Measurements from ENCODE around the gene USP2.

The USP2 gene

GRCh38 chr11:119341222-119342022, 40.1 kb downstream of the USP2 start:
- no peak for DNase-seq (ENCODE audit: low read depth)

GRCh38 chr11:119340335-119341221, 40.9 kb downstream of the USP2 start, which contains the start of gene C1QTNF5:
C1QTNF5 (minus strand) TSS chr11:119340883; CDS start chr11:119340397, 486 bp downstream.
- DNase-seq (ENCODE audit: low read depth): no peak

GRCh38 chr11:119339589-119340334, 41.7 kb downstream of the USP2 start:
- no peak for DNase-seq (ENCODE audit: low read depth)

- no peak for DNase-seq (ENCODE audit: low read depth)
Measured at GRCh38 chr11:119338965-119339588, 42.4 kb downstream of the USP2 start.

- peak; percentile 58 for DNase-seq (ENCODE audit: low read depth)
Measured at GRCh38 chr11:119338318-119338890, 43.1 kb downstream of the USP2 start.

- DNase-seq (ENCODE audit: low read depth): no peak
Measured at GRCh38 chr11:119337581-119338317, 43.7 kb downstream of the USP2 start.

- no peak for DNase-seq (ENCODE audit: low read depth)
Measured at GRCh38 chr11:119336744-119337469, 44.6 kb downstream of the USP2 start.

GRCh38 chr11:119335655-119336543, 45.6 kb downstream of the USP2 start:
- no peak for DNase-seq (ENCODE audit: low read depth)

GRCh38 chr11:119335091-119335654, 46.3 kb downstream of the USP2 start:
- DNase-seq (ENCODE audit: low read depth): no peak

- peak; percentile 91 for DNase-seq (ENCODE audit: low read depth)
Measured at GRCh38 chr11:119334174-119334930, 47.1 kb downstream of the USP2 start, which contains the start of gene RNF26. RNF26 (plus strand) TSS chr11:119334527; CDS start chr11:119335123, 596 bp downstream.

- no peak for DNase-seq (ENCODE audit: low read depth)
Measured at GRCh38 chr11:119332111-119332765, 49.3 kb downstream of the USP2 start.

GRCh38 chr11:119330237-119330636, 51.3 kb downstream of the USP2 start:
- DNase-seq (ENCODE audit: low read depth): no peak

- no peak for DNase-seq (ENCODE audit: low read depth)
Measured at GRCh38 chr11:119329320-119329719, 52.2 kb downstream of the USP2 start.

- no peak for DNase-seq (ENCODE audit: low read depth)
Measured at GRCh38 chr11:119324189-119324588, 57.3 kb downstream of the USP2 start.

- peak; percentile 64 for DNase-seq (ENCODE audit: low read depth)
Measured at GRCh38 chr11:119323532-119324033, 57.9 kb downstream of the USP2 start.

- no peak for DNase-seq (ENCODE audit: low read depth)
Measured at GRCh38 chr11:119322921-119323531, 58.5 kb downstream of the USP2 start.

GRCh38 chr11:119322360-119322739, 59.1 kb downstream of the USP2 start:
- no peak for DNase-seq (ENCODE audit: low read depth)
